ENCODE measurements around the gene LMCD1. TPM values are rescaled to one million over a fixed set of nuclear protein-coding genes. Genes with fewer than 3 reads are reported as not detected.

LMCD1 gene
- total RNA-seq, 5 donors from 2014 or later (not counting 1 experiment from before 2014, with no cell fraction given): 0.61 to 1.5 (median 0.63) TPM

DNA sequence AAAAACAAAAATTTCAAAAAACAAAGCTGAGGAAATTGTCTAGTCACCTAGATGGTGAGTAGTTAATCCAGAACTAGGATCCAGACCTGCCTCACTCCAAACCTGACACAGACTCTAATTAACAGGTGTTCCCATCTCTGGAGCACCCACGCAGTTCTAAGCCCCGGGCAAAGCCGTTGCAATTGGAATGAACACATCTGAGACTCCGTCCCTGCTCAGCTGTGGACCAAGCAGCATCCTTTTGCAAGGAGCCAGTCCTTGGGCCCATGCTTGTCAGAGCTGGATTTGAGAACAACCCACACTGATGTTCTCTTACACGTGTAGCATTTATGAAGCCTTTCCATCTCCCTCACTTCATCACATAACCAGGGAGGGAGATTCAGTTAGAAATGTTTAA lies 54.8 kb downstream of the LMCD1 start:
- no peak for ATAC-seq (replicated peaks in 1 of 4)
- H3K4me3 Mint-ChIP-seq: no peak overlapping the region

DNA sequence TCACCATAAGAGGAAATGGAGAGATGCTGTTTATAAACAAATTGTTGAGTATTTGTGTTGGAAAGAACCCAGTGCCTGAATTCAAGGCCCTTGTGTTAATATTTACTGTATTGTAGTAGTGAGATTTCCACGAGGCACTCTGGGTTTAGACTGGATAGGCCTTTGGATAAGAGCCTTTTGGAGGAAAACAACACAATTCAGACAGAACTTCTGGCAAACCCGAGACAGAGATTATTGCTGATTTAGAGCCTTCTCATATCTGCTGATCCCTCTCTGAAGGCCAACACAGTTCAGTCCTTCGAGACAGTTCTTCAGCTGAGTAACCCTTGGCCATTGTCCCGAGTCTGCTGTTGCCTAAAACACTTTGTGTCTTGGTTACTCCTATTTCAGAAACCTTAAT lies 55.7 kb downstream of the LMCD1 start:
- Histone ChIP-seq H3K36me3 (ENCODE audit: control insufficient read depth in 2 of 2, extremely low read depth in 1 of 2, insufficient read depth in 1 of 2, low read length in 1 of 2) (no peaks in the 10 kb centered on the region), H3K27me3 (replicated peaks in 1 of 2; ENCODE audit: control insufficient read depth in 2 of 2, extremely low read depth in 1 of 2, insufficient read depth in 2 of 2, low read length in 1 of 2) (peaks cover 0 to 5% of the 10 kb centered on the region in 2 experiments), H3K27ac (ENCODE audit: low read length) (no peak overlapping the region), H3K4me3 (ENCODE audit: control insufficient read depth in 1 of 2, extremely low read depth in 1 of 2, low read length in 1 of 2) (no peak overlapping the region), H3K4me1 (ENCODE audit: control insufficient read depth in 1 of 2, extremely low read depth in 1 of 2, insufficient read depth in 2 of 2, low read length in 2 of 2) (no peaks in the 10 kb centered on the region), H3K9me3 (no peaks in the 10 kb centered on the region)
- ChIA-PET POLR2A (no interaction called here), CTCF (no interaction called here)
- ATAC-seq (replicated peaks in 1 of 4) (no peak), DNase-seq (no peak)
- H3K36me3 Mint-ChIP-seq: no peaks in the 10 kb centered on the region
- WGBS (ENCODE audit: insufficient coverage): 81% methylated on average over 3 of the region's 4 CpGs
- no peaks in the 10 kb centered on the region for H3K9me3 Mint-ChIP-seq
- no peaks in the 10 kb centered on the region for H3K27me3 Mint-ChIP-seq
- H3K27ac Mint-ChIP-seq: no peak overlapping the region
- H3K4me1 Mint-ChIP-seq: no peaks in the 10 kb centered on the region
- H3K4me3 Mint-ChIP-seq: no peak overlapping the region

More for the DNA sequence above, 54.8 kb downstream of the LMCD1 start:
- Mint-ChIP-seq H3K36me3 (no peaks in the 10 kb centered on the region), H3K4me1 (no peaks in the 10 kb centered on the region), H3K27me3 (no peaks in the 10 kb centered on the region), H3K27ac (no peak overlapping the region), H3K9me3 (no peaks in the 10 kb centered on the region)
- DNase-seq: no peak
- no peak overlapping the region for H3K4me3 ChIP-seq (ENCODE audit: control insufficient read depth in 1 of 2, extremely low read depth in 1 of 2, low read length in 1 of 2)
- CTCF ChIA-PET: no interaction called here
- POLR2A ChIA-PET: no interaction called here
- WGBS (ENCODE audit: insufficient coverage): 100% methylated on average over 4 of the region's 5 CpGs
- H3K27ac ChIP-seq (ENCODE audit: low read length): no peak overlapping the region
- H3K9me3 ChIP-seq: no peaks in the 10 kb centered on the region
- no peaks in the 10 kb centered on the region for H3K36me3 ChIP-seq (ENCODE audit: control insufficient read depth in 2 of 2, extremely low read depth in 1 of 2, insufficient read depth in 1 of 2, low read length in 1 of 2)
- H3K27me3 ChIP-seq (replicated peaks in 1 of 2; ENCODE audit: control insufficient read depth in 2 of 2, extremely low read depth in 1 of 2, insufficient read depth in 2 of 2, low read length in 1 of 2): peaks cover 0 to 5% of the 10 kb centered on the region in 2 experiments
- H3K4me1 ChIP-seq (ENCODE audit: control insufficient read depth in 1 of 2, extremely low read depth in 1 of 2, insufficient read depth in 2 of 2, low read length in 2 of 2): no peaks in the 10 kb centered on the region

GRCh38 chr3:8558645-8559044 lies 57.0 kb downstream of the LMCD1 start:
- no CpG with 5 or more reads among the region's 2 CpGs for WGBS (ENCODE audit: insufficient coverage)
- Mint-ChIP-seq H3K4me1 (no peaks in the 10 kb centered on the region), H3K27me3 (no peaks in the 10 kb centered on the region), H3K27ac (no peak overlapping the region), H3K36me3 (no peaks in the 10 kb centered on the region), H3K4me3 (no peak overlapping the region), H3K9me3 (no peaks in the 10 kb centered on the region)
- ChIA-PET CTCF (no interaction called here), POLR2A (no interaction called here)
- H3K4me1 ChIP-seq (ENCODE audit: control insufficient read depth in 1 of 2, extremely low read depth in 1 of 2, insufficient read depth in 2 of 2, low read length in 2 of 2): no peaks in the 10 kb centered on the region
- H3K36me3 ChIP-seq (ENCODE audit: control insufficient read depth in 2 of 2, extremely low read depth in 1 of 2, insufficient read depth in 1 of 2, low read length in 1 of 2): no peaks in the 10 kb centered on the region
- H3K9me3 ChIP-seq: no peaks in the 10 kb centered on the region
- DNase-seq (no peak), ATAC-seq (replicated peaks in 1 of 4) (no peak)
- H3K27ac ChIP-seq (ENCODE audit: low read length): no peak overlapping the region
- H3K27me3 ChIP-seq (replicated peaks in 1 of 2; ENCODE audit: control insufficient read depth in 2 of 2, extremely low read depth in 1 of 2, insufficient read depth in 2 of 2, low read length in 1 of 2): peaks cover 0 to 5% of the 10 kb centered on the region in 2 experiments
- no peak overlapping the region for H3K4me3 ChIP-seq (ENCODE audit: control insufficient read depth in 1 of 2, extremely low read depth in 1 of 2, low read length in 1 of 2)

GRCh38 chr3:8559351-8559750 lies 57.7 kb downstream of the LMCD1 start:
- no peaks in the 10 kb centered on the region for H3K27me3 Mint-ChIP-seq
- DNase-seq (no peak), ATAC-seq (replicated peaks in 1 of 4) (no peak)
- Histone ChIP-seq H3K4me1 (ENCODE audit: control insufficient read depth in 1 of 2, extremely low read depth in 1 of 2, insufficient read depth in 2 of 2, low read length in 2 of 2) (no peaks in the 10 kb centered on the region), H3K9me3 (no peaks in the 10 kb centered on the region), H3K36me3 (ENCODE audit: control insufficient read depth in 2 of 2, extremely low read depth in 1 of 2, insufficient read depth in 1 of 2, low read length in 1 of 2) (no peaks in the 10 kb centered on the region), H3K27me3 (replicated peaks in 1 of 2; ENCODE audit: control insufficient read depth in 2 of 2, extremely low read depth in 1 of 2, insufficient read depth in 2 of 2, low read length in 1 of 2) (peaks cover 0 to 5% of the 10 kb centered on the region in 2 experiments), H3K4me3 (ENCODE audit: control insufficient read depth in 1 of 2, extremely low read depth in 1 of 2, low read length in 1 of 2) (no peak overlapping the region), H3K27ac (ENCODE audit: low read length) (no peak overlapping the region)
- H3K4me1 Mint-ChIP-seq: no peaks in the 10 kb centered on the region
- whole genome bisulfite sequencing (ENCODE audit: insufficient coverage): 76% methylated on average over 5 of the region's 6 CpGs
- H3K36me3 Mint-ChIP-seq: no peaks in the 10 kb centered on the region
- no peak overlapping the region for H3K4me3 Mint-ChIP-seq
- ChIA-PET POLR2A (no interaction called here), CTCF (no interaction called here)
- H3K27ac Mint-ChIP-seq: no peak overlapping the region
- H3K9me3 Mint-ChIP-seq: no peaks in the 10 kb centered on the region

DNA sequence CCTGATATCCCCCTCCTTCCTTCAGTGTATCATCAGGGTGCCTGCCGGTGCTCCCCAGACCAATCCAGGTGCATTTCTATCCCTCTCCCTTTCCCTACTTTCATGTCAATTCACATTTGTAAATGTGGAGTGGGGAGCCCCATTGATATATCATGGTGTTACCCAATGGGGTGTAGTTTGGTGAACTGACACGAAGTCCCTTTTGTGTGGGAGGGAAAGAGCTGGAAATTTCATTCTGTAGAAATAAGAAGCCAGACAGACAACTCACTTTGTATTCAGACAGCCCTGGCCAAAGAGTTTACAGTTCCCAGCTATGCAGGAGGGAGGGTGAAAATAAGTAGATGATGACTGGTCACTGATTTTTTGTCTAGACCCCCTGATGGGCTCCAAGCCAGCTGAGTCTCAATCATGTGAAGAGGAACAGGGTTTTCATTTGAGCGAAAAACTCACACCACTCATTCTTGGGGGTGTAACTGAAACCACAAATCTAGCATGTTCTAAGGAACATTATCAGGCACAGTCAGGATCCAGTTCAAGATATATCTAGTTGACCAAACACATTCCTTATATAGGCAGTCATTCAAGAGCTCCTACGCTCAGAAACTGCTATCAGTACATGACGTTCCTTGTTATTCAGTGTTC lies 58.9 kb downstream of the LMCD1 start:
- no peak overlapping the region for H3K4me3 Mint-ChIP-seq
- no peaks in the 10 kb centered on the region for H3K36me3 Mint-ChIP-seq
- Histone ChIP-seq H3K4me3 (ENCODE audit: control insufficient read depth in 1 of 2, extremely low read depth in 1 of 2, low read length in 1 of 2) (no peak overlapping the region), H3K36me3 (ENCODE audit: control insufficient read depth in 2 of 2, extremely low read depth in 1 of 2, insufficient read depth in 1 of 2, low read length in 1 of 2) (no peaks in the 10 kb centered on the region), H3K27me3 (replicated peaks in 1 of 2; ENCODE audit: control insufficient read depth in 2 of 2, extremely low read depth in 1 of 2, insufficient read depth in 2 of 2, low read length in 1 of 2) (peaks cover 0 to 5% of the 10 kb centered on the region in 2 experiments), H3K4me1 (ENCODE audit: control insufficient read depth in 1 of 2, extremely low read depth in 1 of 2, insufficient read depth in 2 of 2, low read length in 2 of 2) (no peaks in the 10 kb centered on the region), H3K9me3 (no peaks in the 10 kb centered on the region), H3K27ac (ENCODE audit: low read length) (no peak overlapping the region)
- ChIA-PET POLR2A (no interaction called here), CTCF (no interaction called here)
- no peaks in the 10 kb centered on the region for H3K27me3 Mint-ChIP-seq
- no peak overlapping the region for H3K27ac Mint-ChIP-seq
- DNase-seq: no peak
- no peaks in the 10 kb centered on the region for H3K4me1 Mint-ChIP-seq
- 70% methylated on average over 2 of the region's 5 CpGs for whole genome bisulfite sequencing (ENCODE audit: insufficient coverage)
- no peak for ATAC-seq (replicated peaks in 1 of 4)
- H3K9me3 Mint-ChIP-seq: no peaks in the 10 kb centered on the region

- WGBS (ENCODE audit: insufficient coverage): no CpG with 5 or more reads among the region's 4 CpGs
- ChIA-PET CTCF (no interaction called here), POLR2A (no interaction called here)
- Histone ChIP-seq H3K4me3 (ENCODE audit: control insufficient read depth in 1 of 2, extremely low read depth in 1 of 2, low read length in 1 of 2) (no peak overlapping the region), H3K4me1 (ENCODE audit: control insufficient read depth in 1 of 2, extremely low read depth in 1 of 2, insufficient read depth in 2 of 2, low read length in 2 of 2) (no peaks in the 10 kb centered on the region), H3K27ac (ENCODE audit: low read length) (no peak overlapping the region), H3K36me3 (ENCODE audit: control insufficient read depth in 2 of 2, extremely low read depth in 1 of 2, insufficient read depth in 1 of 2, low read length in 1 of 2) (no peaks in the 10 kb centered on the region), H3K27me3 (replicated peaks in 1 of 2; ENCODE audit: control insufficient read depth in 2 of 2, extremely low read depth in 1 of 2, insufficient read depth in 2 of 2, low read length in 1 of 2) (peaks cover 0 to 5% of the 10 kb centered on the region in 2 experiments), H3K9me3 (no peaks in the 10 kb centered on the region)
- Mint-ChIP-seq H3K4me1 (no peaks in the 10 kb centered on the region), H3K4me3 (no peak overlapping the region), H3K36me3 (no peaks in the 10 kb centered on the region), H3K27ac (no peak overlapping the region), H3K9me3 (no peaks in the 10 kb centered on the region), H3K27me3 (no peaks in the 10 kb centered on the region)
- DNase-seq (no peak), ATAC-seq (replicated peaks in 1 of 4) (no peak)
These were observed 59.7 kb downstream of the LMCD1 start for GRCh38 chr3:8561370-8561769.

DNA sequence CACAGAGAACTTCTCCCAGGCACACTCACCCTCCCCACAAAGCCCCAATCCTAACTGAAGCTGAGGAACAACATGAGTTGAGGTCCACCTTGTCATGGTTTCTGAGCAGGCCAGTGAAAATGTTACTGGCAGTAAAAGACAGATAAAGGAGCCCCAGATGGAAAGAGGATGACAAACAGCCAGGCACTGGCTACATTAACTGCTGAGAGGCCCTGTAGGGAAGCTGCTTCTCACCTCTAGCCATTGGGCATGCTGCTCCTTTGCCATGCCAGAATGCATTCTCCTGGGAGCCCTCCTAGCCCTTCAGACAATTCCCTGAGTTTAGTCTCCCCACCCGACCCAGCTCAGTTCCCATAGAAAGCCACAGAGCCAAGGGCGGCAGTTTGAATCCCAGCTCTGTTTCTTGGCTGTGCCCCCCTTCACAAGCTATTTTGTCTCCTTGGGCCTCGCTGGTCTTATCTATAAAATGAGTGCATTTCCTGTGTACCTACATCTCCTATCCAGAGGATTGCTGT lies 60.5 kb downstream of the LMCD1 start:
- no peak overlapping the region for H3K27ac Mint-ChIP-seq
- CTCF ChIA-PET: no interaction called here

More for the DNA sequence above, 60.5 kb downstream of the LMCD1 start:
- no peak overlapping the region for H3K4me3 ChIP-seq (ENCODE audit: control insufficient read depth in 1 of 2, extremely low read depth in 1 of 2, low read length in 1 of 2)
- H3K9me3 ChIP-seq: no peaks in the 10 kb centered on the region
- Mint-ChIP-seq H3K27me3 (no peaks in the 10 kb centered on the region), H3K9me3 (no peaks in the 10 kb centered on the region), H3K36me3 (no peaks in the 10 kb centered on the region), H3K4me3 (no peak overlapping the region), H3K4me1 (no peaks in the 10 kb centered on the region)
- POLR2A ChIA-PET: no interaction called here
- H3K27ac ChIP-seq (ENCODE audit: low read length): no peak overlapping the region
- H3K27me3 ChIP-seq (replicated peaks in 1 of 2; ENCODE audit: control insufficient read depth in 2 of 2, extremely low read depth in 1 of 2, insufficient read depth in 2 of 2, low read length in 1 of 2): peaks cover 0 to 5% of the 10 kb centered on the region in 2 experiments
- WGBS (ENCODE audit: insufficient coverage): 67% methylated on average over 1 of the region's 3 CpGs
- DNase-seq: no peak
- no peak for ATAC-seq (replicated peaks in 1 of 4)
- no peaks in the 10 kb centered on the region for H3K36me3 ChIP-seq (ENCODE audit: control insufficient read depth in 2 of 2, extremely low read depth in 1 of 2, insufficient read depth in 1 of 2, low read length in 1 of 2)
- H3K4me1 ChIP-seq (ENCODE audit: control insufficient read depth in 1 of 2, extremely low read depth in 1 of 2, insufficient read depth in 2 of 2, low read length in 2 of 2): no peaks in the 10 kb centered on the region
